HG03159 (cell line): ENCODE measurements around the gene FLRT2.

Experiments
- ATAC-seq: cut with Tn5 transposase; IDR thresholded peaks from one replicate; pipeline ENCODE4 v1.9.1; 2021; ENCODE audit warnings: mild to moderate bottlenecking, moderate library complexity; ENCODE audit not compliant: unreplicated experiment

FLRT2 gene, protein sequence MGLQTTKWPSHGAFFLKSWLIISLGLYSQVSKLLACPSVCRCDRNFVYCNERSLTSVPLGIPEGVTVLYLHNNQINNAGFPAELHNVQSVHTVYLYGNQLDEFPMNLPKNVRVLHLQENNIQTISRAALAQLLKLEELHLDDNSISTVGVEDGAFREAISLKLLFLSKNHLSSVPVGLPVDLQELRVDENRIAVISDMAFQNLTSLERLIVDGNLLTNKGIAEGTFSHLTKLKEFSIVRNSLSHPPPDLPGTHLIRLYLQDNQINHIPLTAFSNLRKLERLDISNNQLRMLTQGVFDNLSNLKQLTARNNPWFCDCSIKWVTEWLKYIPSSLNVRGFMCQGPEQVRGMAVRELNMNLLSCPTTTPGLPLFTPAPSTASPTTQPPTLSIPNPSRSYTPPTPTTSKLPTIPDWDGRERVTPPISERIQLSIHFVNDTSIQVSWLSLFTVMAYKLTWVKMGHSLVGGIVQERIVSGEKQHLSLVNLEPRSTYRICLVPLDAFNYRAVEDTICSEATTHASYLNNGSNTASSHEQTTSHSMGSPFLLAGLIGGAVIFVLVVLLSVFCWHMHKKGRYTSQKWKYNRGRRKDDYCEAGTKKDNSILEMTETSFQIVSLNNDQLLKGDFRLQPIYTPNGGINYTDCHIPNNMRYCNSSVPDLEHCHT

DNA sequence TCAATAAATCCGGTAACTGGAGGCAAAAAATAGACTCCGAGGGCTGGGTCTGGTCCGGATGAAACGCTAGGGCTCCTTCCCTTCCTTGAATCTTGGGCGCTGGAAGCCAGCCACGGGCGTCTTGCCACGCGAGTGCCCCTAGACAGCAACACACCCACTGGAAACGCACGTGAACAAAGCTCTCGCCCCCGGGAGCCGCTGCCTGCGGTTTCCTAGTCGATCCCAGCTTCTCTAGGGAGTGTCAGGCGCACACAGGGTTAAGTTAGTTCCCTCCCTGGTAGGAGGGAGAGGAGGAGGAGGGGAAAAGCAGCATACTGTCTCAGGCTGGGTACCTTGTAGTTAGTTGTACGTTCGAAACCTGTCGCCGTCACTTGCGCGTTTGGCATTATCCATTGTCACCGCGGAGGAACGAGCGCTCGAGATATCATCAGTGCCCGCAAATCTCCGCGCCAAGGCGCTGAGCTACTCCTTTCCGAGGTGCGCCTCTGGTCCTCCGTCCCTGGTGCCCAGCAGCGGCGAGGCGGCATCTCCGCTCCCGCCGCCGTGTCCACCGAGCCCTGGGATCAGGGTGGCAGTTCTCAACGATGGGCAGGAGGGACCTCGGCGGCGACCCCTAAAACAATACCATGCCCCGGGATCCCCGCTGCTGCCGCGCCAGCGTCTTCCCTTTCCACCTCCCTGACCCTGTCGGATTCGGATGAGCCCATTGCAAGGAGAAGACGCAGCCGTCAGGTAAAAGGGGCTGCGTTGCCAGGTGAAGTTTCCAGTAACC, at the start of gene FLRT2:
FLRT2 (plus strand) TSS at position 342 of the 772 bp plus-strand sequence. CDS start 91,371 bp downstream, outside the sequence.
- ATAC-seq: no peak

DNA sequence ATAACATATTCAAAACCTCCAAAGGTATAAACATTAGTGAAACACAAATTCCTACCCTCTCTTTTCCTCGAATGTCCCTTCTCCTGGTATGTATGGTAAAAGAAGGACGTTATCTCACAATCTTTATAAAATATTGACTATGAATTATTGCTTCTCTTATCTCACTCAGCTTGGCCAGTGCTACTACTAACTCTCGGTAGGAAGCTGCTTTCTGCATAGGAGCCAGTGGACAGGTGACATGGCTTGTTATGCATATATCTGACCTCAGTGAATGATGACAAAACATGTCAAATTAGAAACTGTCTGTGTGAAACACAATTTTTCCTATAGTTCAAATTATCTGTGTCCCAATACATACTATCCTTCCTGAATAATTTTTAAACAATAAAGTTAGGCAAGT, 48.5 kb upstream of the FLRT2 start:
- no peak for ATAC-seq

DNA sequence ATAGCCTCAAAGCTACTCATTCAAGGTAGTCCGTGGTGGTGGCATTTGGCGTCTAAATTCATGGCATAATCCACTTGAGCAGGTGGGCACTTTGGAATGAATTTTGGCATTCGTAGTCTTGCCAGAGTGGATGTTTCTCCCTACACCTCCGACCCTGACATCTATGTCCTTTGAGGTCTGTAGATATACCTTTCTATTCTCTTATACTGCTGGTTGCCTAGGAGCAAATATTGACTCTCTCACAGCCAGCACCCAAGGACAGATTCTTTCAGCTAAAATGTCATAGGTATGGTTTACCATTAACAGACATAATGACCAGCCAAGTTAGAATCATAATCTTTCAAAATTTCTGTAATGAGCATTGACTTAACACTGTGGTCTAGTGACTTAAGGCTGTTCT, 47.4 kb upstream of the FLRT2 start:
- ATAC-seq: no peak

DNA sequence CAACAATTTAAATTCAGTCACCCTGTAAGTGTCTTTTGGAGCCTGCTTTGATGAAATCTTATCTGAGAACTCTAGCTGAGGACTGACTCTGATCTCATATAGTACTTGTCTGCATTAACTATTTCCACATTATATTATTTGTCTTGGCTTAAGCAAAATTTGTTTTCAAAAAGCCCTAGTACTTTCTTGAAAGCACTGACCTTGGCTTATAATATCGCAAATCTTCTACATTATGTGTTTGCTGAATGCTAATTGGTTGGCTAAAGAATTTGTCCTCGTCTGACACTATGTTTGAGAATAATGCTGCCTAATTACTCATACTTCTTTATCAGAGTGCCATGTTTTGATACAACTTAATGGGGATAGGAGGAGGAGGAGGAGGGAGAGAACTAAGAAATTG, 46.9 kb upstream of the FLRT2 start:
- ATAC-seq: no peak

DNA sequence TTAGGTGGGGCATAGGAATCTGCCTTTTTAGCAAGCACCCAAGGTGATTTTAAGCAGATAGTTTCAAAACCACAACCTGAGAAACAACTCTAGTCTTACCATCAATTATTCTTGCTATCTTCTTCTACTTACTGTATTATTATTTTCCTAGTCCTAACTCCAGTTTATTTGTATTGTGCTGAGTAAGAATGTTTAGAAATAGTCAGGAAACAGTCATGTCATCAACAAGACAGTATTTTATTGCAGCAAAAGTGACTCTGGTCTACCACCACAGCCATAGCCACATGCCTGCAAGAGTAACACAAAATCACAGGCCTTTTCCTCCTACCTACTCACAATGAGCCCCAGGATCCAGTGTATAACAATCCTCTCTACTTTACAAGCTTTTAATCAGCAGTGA, 46.3 kb upstream of the FLRT2 start:
- ATAC-seq: no peak

DNA sequence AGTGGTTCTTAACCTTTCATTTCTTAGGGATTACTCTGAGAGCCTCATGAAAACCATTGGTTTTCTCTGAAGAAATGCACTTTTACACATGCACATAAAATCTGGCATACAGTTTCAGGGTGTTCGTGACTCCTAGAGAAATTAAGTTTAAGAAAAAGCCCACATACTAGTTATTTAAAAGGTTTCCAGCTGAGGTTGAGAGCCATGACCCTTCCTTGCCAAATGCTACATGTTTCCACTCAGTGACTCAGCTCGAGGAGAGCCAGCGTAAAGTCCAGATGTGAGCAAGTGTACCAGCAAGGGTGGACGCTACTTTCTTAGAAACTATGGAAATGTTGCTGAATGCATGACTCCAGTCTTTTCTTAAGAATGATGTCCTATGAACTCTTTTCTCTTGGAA, 42.7 kb upstream of the FLRT2 start:
- no peak for ATAC-seq

DNA sequence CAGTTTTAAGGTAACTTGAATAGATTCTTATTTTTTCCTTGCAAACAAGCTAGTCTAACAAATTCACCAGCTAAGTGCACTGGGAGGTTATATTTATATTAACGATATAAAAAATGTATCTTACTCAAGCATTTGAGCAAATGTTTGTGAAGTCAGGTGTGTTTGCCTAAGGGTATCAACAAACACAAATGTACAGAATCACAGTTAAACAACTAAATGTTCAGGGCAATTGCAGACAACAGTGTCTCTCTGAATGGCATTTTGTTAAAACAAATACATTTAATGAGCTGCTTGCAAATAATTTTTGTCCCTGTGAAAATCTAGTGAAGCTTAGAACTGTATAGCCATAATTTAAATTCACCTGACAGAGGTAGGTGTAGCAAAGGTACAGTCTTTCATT, 28.2 kb upstream of the FLRT2 start:
- no peak for ATAC-seq

DNA sequence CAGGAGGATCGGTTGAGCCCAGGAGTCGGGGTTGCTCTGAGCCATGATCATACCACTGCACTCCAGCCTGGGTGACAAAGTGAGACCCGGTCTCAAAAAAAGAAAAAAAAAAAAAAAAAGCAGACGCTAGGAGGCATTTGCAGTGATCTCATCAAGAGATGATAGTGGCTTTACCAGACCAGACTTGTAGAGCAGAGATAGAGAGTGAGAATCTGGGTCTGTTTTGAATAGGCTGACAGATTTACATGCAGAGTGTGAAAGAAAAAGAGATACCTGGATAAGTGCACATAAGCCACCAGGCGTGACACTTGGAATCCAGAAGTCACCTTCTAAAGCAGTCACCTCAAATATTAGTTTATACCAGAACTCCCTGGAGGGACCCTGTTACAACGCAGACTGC, 21.1 kb upstream of the FLRT2 start:
- no peak for ATAC-seq

DNA sequence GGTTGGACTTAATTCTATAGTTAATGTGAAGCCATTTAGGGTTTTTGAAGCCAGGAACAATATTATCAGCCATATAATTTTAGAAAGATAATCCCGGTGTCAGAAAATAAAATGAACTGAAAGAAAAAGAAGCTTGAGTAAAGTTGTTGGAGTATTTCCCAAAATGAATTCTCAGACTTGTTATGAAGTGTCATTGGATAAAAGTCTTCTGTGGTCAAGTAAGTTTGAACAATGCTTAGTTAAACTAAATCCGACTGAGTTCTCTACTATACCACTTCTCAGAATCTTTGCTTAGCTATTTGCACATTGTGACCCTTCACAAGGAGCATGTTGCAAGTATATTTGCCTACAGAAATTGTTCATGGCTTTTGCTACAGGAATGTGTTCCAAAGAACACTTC, 17.5 kb upstream of the FLRT2 start:
- ATAC-seq: no peak

DNA sequence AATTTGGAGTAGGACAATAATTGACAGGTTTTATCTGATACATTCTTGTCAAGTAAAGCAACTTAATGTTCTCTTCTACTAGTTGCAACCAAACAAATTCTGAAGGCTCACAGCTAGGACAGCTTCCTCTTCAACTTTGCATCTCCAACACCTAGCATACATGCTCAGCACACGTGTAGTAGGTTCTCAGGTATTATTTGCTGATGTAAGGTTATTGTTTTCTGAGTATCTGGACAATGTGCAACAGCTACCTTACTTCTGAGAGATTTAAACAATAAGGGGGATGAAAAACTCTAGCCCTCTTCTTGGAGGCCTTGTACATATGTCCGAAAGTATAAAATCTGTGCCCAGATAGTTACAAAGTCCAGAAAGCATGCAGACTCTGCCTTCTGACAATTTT, 15.5 kb upstream of the FLRT2 start:
- no peak for ATAC-seq

DNA sequence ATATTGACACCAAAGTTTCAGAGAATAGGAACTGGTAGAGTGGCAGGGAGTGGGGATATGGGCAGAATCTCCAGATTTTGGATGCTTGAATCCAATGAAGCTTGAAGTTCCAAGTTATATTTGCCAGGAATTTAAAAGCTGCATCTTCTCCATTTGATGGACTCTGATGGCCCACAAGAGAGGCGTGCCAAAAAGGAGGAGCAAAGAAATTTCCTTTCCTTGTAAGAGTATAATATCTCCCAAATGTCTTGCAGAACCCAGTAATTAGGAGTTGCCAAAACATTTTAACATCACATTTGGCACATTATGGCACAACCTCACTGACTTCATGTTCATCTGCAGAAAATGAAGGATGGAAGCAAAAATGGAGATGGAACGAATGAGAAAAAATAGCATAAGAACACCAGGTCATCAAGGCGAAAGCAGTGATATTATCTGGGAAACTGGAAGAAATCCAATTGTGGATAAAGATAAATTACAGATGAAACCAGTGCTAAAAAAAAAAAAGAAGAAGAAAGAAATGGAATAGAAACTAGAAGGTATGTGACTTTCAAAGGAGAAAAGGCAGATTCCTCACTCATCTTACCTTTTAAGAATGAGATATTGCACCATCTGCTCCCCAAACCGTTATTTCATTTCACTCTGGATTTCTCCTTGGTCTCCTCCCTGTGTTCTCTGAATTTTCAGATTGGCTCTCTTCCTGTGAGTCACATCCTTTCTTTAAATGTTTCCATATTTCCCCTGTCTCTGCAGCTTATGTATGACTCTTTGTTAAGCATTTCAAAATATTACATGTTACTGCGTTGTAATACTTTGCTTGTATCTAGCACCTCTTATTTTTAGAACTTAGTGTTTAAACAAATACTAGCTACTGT, 13.5 kb upstream of the FLRT2 start:
- no peak for ATAC-seq

DNA sequence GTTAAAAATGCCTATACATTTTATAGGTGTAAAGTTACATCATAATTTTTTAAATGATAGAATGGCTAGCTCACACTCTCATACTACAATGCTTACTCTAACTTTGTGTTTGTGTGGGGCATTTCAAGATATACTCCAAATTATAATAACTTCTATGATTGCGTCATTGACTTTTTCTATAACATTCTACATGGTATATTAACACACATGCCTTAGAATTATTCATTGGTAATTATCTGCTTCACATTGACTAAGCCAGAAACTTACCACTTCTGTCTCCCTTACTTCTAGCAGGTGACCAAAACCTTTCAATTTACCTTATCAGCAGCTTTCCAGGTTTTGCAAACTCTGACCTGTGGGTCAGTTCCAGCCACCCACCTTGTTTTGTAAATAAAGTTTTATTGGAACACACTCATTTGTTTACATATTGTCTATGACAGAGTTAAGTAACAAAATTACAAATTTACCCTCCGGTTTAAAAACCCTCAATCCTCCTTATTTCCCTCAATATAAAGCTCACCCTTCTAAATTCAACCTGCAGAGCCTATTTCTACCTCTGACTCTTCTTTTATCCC, 12.7 kb upstream of the FLRT2 start:
- no peak for ATAC-seq

DNA sequence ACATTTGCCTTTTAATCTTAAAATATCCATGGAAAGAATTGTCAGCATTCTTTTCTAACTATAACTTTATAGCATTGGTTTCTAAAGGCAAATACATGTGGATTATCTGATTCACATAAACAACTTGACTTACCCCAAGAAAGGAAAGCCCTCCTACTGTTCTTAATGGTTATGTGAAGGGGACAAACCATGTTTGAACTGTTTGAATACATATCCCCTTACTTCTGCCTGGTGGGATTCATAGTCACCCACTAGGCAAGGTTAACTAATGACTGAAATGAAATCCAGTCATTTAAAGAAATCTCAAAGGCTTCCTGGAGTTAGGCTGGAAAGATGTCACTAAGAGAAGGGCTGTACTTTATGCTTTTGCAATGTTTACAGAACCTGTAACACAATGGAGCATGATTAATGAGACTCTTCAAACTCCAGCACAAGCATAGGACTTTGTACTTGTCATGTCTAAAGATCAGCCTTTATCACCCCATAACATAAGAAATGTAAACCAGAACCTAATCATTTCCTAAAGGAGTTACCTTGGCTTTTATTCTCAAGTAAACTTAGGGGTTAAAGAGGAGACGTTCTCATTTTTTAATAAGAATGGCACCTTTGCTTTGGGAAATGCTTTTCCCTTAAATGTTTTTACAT, 10.2 kb upstream of the FLRT2 start:
- no peak for ATAC-seq

DNA sequence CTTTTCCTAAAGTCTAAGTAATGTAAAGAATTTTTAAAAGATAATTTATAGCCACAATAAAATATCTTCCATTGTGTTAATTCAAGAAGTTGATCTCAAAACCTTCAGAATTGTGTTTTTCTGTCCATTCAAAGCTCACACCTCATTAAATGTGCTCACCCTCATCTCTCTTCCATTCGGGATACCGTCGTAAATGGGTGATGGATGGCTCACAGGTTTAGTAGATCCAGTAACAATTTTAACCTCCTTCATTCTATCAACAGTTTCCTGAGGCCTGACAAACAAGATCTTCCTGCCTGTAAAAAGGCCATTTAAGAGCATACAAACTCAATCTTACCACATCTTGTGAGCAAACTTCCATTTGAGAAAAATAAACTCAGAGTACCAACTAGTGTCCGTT, 9.4 kb upstream of the FLRT2 start:
- ATAC-seq: no peak

DNA sequence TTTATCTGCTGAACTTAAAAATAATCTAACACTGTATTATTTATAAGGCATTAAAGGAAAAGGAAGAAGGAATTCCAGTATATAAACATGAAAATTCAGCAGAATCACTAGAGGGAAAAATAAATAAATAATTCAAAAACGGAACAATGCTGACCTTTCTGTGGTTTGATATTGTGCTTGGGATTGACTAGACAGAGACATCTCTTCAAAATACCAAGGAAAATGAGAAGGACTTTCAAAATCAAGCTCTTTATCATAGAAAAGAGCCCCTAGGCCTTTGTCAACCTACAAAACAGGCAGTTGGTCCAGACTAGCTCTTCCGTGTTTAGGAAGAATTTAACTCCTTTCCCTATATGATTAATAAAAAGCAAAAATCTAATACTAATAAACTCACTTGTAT, 6.3 kb upstream of the FLRT2 start:
- no peak for ATAC-seq

DNA sequence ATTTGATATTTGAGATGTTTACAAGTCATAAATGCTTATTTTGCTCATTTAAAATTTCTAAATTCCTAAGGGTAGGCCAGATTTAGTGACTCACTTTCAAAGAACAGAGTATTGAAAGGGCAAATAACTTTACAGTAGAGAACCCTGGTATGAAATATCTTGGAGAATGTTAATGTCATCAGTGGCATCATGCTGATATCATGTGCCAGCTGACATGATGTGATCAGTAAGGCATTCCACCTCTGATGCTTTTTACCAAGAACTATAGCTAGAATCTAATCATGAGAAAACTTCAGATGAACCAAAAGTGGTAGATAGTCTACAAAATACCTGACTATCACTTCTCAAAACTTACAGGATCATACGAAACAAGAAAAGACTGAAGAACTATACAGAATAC, 2.9 kb upstream of the FLRT2 start:
- ATAC-seq: no peak

DNA sequence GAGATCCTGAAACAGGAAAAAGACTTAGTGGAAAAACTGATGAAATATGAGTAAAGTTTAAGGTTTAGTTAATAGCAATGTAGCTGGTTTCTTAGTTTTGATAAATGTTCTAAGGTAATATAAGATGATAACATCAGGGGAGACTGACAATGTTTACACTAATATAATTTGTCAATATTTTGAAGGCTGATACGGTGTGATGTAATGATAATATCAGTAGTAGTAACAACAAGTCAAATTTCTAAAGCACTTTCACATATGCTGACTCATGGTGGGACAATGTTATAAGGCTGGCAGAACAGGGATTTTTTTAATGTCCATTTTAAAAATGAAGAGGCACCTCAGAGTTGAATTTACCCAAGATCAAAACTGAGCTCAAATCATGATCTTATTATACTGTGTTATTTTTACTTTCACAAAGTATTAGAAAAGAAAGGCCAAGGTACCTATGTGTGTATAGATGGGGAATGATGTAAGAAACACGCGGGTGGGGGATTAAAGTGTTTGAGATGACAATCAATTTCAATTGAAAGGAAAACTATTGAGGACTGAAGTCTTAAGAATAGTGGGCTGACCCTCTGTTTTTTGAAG, 2.4 kb upstream of the FLRT2 start:
- no peak for ATAC-seq

DNA sequence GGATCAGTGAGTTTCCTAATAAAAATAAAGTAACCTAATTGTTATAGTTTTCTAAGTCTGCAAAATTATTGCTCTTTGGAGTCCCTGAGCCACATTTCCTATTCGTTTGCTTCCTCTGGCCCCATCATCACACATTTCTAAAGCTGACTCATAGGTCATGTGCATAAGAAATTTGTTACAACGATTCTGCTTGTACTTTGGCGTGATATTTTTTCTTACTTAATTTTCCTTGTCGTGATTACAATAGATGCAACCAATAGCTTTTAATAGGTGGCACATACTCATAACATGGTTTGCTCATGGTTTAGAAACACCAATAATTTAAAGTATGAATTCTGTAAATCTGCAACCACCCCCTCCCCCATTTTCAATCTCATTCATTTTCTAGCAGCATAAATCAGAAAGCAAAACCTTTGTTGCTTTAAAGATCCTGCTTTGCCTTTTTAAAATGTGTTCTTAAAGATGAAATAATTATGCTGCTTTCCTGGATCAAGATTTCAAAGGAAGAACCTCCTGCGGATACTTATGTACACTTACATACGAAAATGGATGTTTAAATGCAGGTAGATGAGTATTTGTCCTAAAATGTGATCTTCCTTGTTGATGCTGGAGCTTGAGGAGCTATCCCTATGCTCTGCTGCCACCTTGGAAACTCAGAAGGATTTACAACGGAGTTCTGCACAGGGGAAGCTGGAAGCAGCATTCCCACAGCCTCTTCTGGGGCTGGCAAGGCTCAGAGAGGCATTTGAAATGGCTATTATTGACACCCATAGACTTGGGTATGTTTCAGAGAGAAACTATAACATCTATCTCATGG, 1.7 kb upstream of the FLRT2 start:
- ATAC-seq: no peak
